Endothelial cell of umbilical vein (primary cell): ENCODE data around the gene APMAP. TPM values are rescaled to one million over a fixed set of nuclear protein-coding genes. Genes with fewer than 3 reads are reported as not detected.

Experiments used
- BruUV-seq: library from RNA; stranded (reverse); fragments of 400-500 nt; replicated peaks from 2 replicates; lab custom pipeline; 2021; lab: Mats Ljungman, UMichigan
- CTCF ChIA-PET: fragments of 300-600, 350-600 bp; sonication (Branson Sonifier 250); formaldehyde crosslinking; loops from one replicate; lab custom pipeline; 2021; ENCODE audit warnings: antibody characterized with exemption, inconsistent platforms; lab: Charles Lee
- POLR2A ChIA-PET: fragments of 300-600, 350-600 bp; sonication (Branson Sonifier 250); formaldehyde crosslinking; loops from one replicate; lab custom pipeline; 2021; ENCODE audit warnings: antibody characterized with exemption, inconsistent platforms; lab: Charles Lee
- DNase-seq: peaks from one replicate; pipeline ENCODE4 v3.0.0-alpha.2; 2011; ENCODE audit warnings: low read depth, low spot score
- FAIRE-seq: peaks from 2 replicates; lab custom pipeline; 2011; peaks lifted over from hg19 to GRCh38; lab: Jason Lieb, UNC
- H2AFZ ChIP-seq: 2 replicates; pipeline ENCODE4 v1.6.0; 2012; ENCODE audit warnings: low read depth, low read length, control low read depth, inconsistent platforms
- H3K27ac ChIP-seq: 2 replicates; pipeline ENCODE4 v1.5.1; 2011; ENCODE audit warnings: low read depth, mild to moderate bottlenecking, control low read depth, low read length, moderate library complexity; ENCODE audit not compliant: insufficient read depth
- H3K27me3 ChIP-seq, 2 experiments: 2 replicates each; pipeline versions ENCODE4 v1.6.0 to v1.6.1; 2011; ENCODE audit warnings: low read length in 2 of 2, mixed read lengths in 1 of 2; ENCODE audit not compliant: control insufficient read depth in 2 of 2, insufficient read depth in 2 of 2
- H3K36me3 ChIP-seq, 2 experiments: 2 replicates in 1 of 2; 3 replicates in 1 of 2; pipeline ENCODE4 v1.5.1; 2011; ENCODE audit warnings: low read length in 2 of 2, mild to moderate bottlenecking in 1 of 2, moderate library complexity in 1 of 2; ENCODE audit not compliant: control insufficient read depth in 2 of 2, insufficient read depth in 2 of 2; ENCODE audit errors: extremely low read depth in 1 of 2
- H3K4me1 ChIP-seq: 3 replicates; pipeline ENCODE4 v1.5.1; 2011; ENCODE audit warnings: mild to moderate bottlenecking, low read length; ENCODE audit not compliant: control insufficient read depth, insufficient read depth; ENCODE audit errors: extremely low read depth
- H3K4me2 ChIP-seq: 2 replicates; pipeline ENCODE4 v1.6.1; 2011; ENCODE audit warnings: low read length, control low read depth, mixed read lengths; ENCODE audit not compliant: insufficient read depth
- H3K4me3 ChIP-seq, 3 experiments: fragments of 200-600 bp in 1 of 3; sonication (generic), shearing (Covaris generic) in 1 of 3; replicated peaks in 1 of 3; 2 replicates each; pipeline ENCODE4 v1.5.1; 2011 to 2016; ENCODE audit warnings: control low read depth in 3 of 3, low read length in 3 of 3, mild to moderate bottlenecking in 2 of 3, inconsistent platforms in 1 of 3, low read depth in 1 of 3, moderate library complexity in 1 of 3; ENCODE audit not compliant: insufficient read depth in 1 of 3
- H3K79me2 ChIP-seq: 2 replicates; pipeline ENCODE4 v1.6.0; 2012; ENCODE audit warnings: low read length, inconsistent platforms; ENCODE audit not compliant: control insufficient read depth, insufficient read depth
- H3K9ac ChIP-seq: replicated peaks from 2 replicates; pipeline ENCODE3; 2011; ENCODE audit warnings: low read length, control low read depth; ENCODE audit not compliant: insufficient read depth; ENCODE audit errors: extremely low read depth
- H3K9me1 ChIP-seq: replicated peaks from 3 replicates; pipeline ENCODE4 v1.6.0; 2011; ENCODE audit warnings: mild to moderate bottlenecking, low read length; ENCODE audit not compliant: control insufficient read depth, insufficient read depth; ENCODE audit errors: extremely low read depth
- H3K9me3 ChIP-seq: replicated peaks from 2 replicates; pipeline ENCODE4 v1.5.1; 2012; ENCODE audit warnings: low read length, inconsistent platforms; ENCODE audit not compliant: control insufficient read depth, insufficient read depth
- H4K20me1 ChIP-seq: replicated peaks from 2 replicates; pipeline ENCODE3; 2011; ENCODE audit warnings: mild to moderate bottlenecking, low read length; ENCODE audit not compliant: control insufficient read depth, insufficient read depth; ENCODE audit errors: extremely low read depth
- CTCF ChIP-seq, 2 donors: IDR thresholded peaks; 1 replicate in 1 of 2; 2 replicates in 1 of 2; pipeline ENCODE4 v1.5.1; 2011; ENCODE audit warnings: low read length in 2 of 2, mild to moderate bottlenecking in 2 of 2, moderate library complexity in 2 of 2, control low read depth in 1 of 2, inconsistent platforms in 1 of 2, low read depth in 1 of 2; ENCODE audit not compliant: insufficient read depth in 1 of 2; ENCODE audit errors: extremely low read depth in 1 of 2
- EZH2 ChIP-seq: IDR thresholded peaks from 2 replicates; pipeline ENCODE4 v1.6.1; 2012; ENCODE audit warnings: borderline replicate concordance, low read depth, mild to moderate bottlenecking, moderate library complexity, low read length, inconsistent platforms; ENCODE audit not compliant: severe bottlenecking
- FOS ChIP-seq: IDR thresholded peaks from 2 replicates; pipeline ENCODE4 v1.6.1; 2011; ENCODE audit warnings: mild to moderate bottlenecking, low read length, moderate library complexity, borderline replicate concordance; ENCODE audit not compliant: insufficient read depth
- GATA2 ChIP-seq: IDR thresholded peaks from 2 replicates; pipeline ENCODE4 v1.7.0; 2011; ENCODE audit warnings: low read depth, mild to moderate bottlenecking, moderate library complexity, mixed read lengths, low read length; ENCODE audit not compliant: insufficient read length, insufficient read depth
- JUN ChIP-seq: IDR thresholded peaks from 2 replicates; pipeline ENCODE4 v1.6.1; 2011; ENCODE audit warnings: borderline replicate concordance, low read depth; ENCODE audit not compliant: insufficient read length, insufficient read depth
- MAX ChIP-seq: IDR thresholded peaks from 2 replicates; pipeline ENCODE4 v1.6.1; 2011; ENCODE audit not compliant: insufficient read depth, insufficient read length
- MYC ChIP-seq: IDR thresholded peaks from one replicate; pipeline ENCODE4 v1.6.1; 2011; ENCODE audit warnings: mild to moderate bottlenecking, low read depth, low read length
- POLR2A ChIP-seq: IDR thresholded peaks from 2 replicates; pipeline ENCODE4 v1.6.1; 2012; ENCODE audit warnings: low read depth, mild to moderate bottlenecking, control low read depth, low read length
- POLR2AphosphoS5 ChIP-seq: IDR thresholded peaks from 2 replicates; pipeline ENCODE4 v1.6.1; 2012; ENCODE audit warnings: low read depth, mild to moderate bottlenecking, control low read depth, low read length, moderate library complexity; ENCODE audit not compliant: insufficient read depth
- dilution Hi-C: fragments of 300-500 bp; cut with MboI; formaldehyde crosslinking; loops from one replicate; pipeline ENCODE4 v1.15.0; 2019; ENCODE audit warnings: low sequenced_read_pairs; ENCODE audit not compliant: extremely low pct_ligation_motif_present
- intact Hi-C: fragments of 100-400 bp; cut with micrococcal nuclease; formaldehyde crosslinking; loops from one replicate; pipeline ENCODE4 v1.10.0; 2022
- polyA plus RNA-seq, 4 experiments: library from polyadenylated mRNA; depleted of rRNA in 3 of 4; stranded (reverse) in 3 of 4; unstranded in 1 of 4; fragments of >200 nt; gene quantifications; 2 replicates each; pipeline versions ENCODE4 v1.2.1 to v1.2.3, GENCODE V29; 2011 to 2012; ENCODE audit warnings: missing spikeins in 1 of 4
- total RNA-seq: library from RNA; stranded (reverse); gene quantifications from 2 replicates; pipeline ENCODE4 v1.2.3, GENCODE V29; 2021

The APMAP gene
- total and polyA plus RNA-seq, 2 donors (not counting 3 experiments of a cell fraction or from before 2014, with no cell fraction given), result 80.7 to 110 TPM

- TF ChIP-seq MAX (no peak), JUN (no peak), CTCF (IDR thresholded peaks at IDR 0.05; ENCODE audit: extremely low read depth in 1 of 2, insufficient read depth in 1 of 2, low read depth in 1 of 2, low read length in 2 of 2) (no peak), POLR2AphosphoS5 (no peak), MYC (no peak), FOS (no peak), GATA2 (no peak), POLR2A (no peak), EZH2 (no peak)
- no peak overlapping the region for H2AFZ ChIP-seq
- no peaks in the 10 kb centered on the region for H3K4me1 ChIP-seq
- no TSS peak for BruUV-seq
- H3K79me2 ChIP-seq, result no peaks in the 10 kb centered on the region
- H3K9me1 ChIP-seq, result no peaks in the 10 kb centered on the region
- no peaks in the 10 kb centered on the region for H4K20me1 ChIP-seq
- intact Hi-C loops (no loop called here), dilution Hi-C loops (no loop called here)
- DNase-seq (no peak), FAIRE-seq (no peak)
- H3K4me3 ChIP-seq, result no peak overlapping the region
- no peaks in the 10 kb centered on the region for H3K9me3 ChIP-seq
- no peak overlapping the region for H3K9ac ChIP-seq
- H3K4me2 ChIP-seq, result no peak overlapping the region
- POLR2A ChIA-PET, result no interaction called here
- H3K27me3 ChIP-seq, result no peaks in the 10 kb centered on the region
- CTCF ChIA-PET, result interaction anchor here (0.7 kb wide), 1 partner anchor 391 kb away, joined by 3 read pairs; no protein-coding TSS in a partner anchor
- no peak overlapping the region for H3K27ac ChIP-seq
- H3K36me3 ChIP-seq, result no peaks in the 10 kb centered on the region
Observed at GRCh38 chr20:25008388-25009217, 16.1 kb upstream of the APMAP start.
